ENCODE results near the gene IWS1. TPM values are rescaled to one million over a fixed set of nuclear protein-coding genes. Genes with fewer than 3 reads are reported as not detected.

IWS1 gene
- total and polyA plus RNA-seq, 10 of the 15 experiments (the other 5 are each of a cell fraction or from before 2014, with no cell fraction given) = 21.9 to 68.9 (median 45.8) TPM

GRCh38 chr2:127527001-127527804, 914 bp upstream of the IWS1 start:
- no peaks in the 10 kb centered on the region for H3K27me3 ChIP-seq (replicated peaks in 1 of 2; ENCODE audit: control insufficient read depth in 2 of 2, insufficient read depth in 2 of 2, low read length in 1 of 2)
- RAD21 ChIA-PET (ENCODE audit: unreplicated experiment) = interaction anchor here (0.6 to 2.0 kb wide), 7 partner anchors 37 to 175 kb away, joined by 3 to 15 read pairs (median 3); no protein-coding TSS in a partner anchor
- CTCF ChIA-PET = interaction anchor here (1.0 to 1.8 kb wide), 6 partner anchors 10 to 105 kb away, joined by 3 to 10 read pairs (median 4); no protein-coding TSS in a partner anchor
- H3K4me3 ChIP-seq = peak overlapping the region; percentile 93
- no peaks in the 10 kb centered on the region; the same call in 1 of the 2 replicates for H4K20me1 ChIP-seq (ENCODE audit: control insufficient read depth, insufficient read depth)
- H3K9ac ChIP-seq (ENCODE audit: control insufficient read depth, insufficient read depth, low read length) = peak overlapping the region; percentile 92
- peaks cover 39% of the 10 kb centered on the region for H3K79me2 ChIP-seq (ENCODE audit: control insufficient read depth, insufficient read depth, low read length)
- BruUV-seq (replicated peaks) = no TSS peak
- H3K27ac ChIP-seq (ENCODE audit: control insufficient read depth, insufficient read depth) = peak overlapping the region; percentile 83
- no peaks in the 10 kb centered on the region for H3K9me3 ChIP-seq (replicated peaks; ENCODE audit: control insufficient read depth, insufficient read depth, low read length)
- POLR2A ChIA-PET = interaction anchor here (0.7 to 1.3 kb wide), 5 partner anchors 12 to 174 kb away, joined by 3 to 8 read pairs (median 3); partner anchors contain the start of gene SFT2D3
- SMC1A ChIA-PET (ENCODE audit: uncharacterized antibody, unreplicated experiment) = interaction anchor here (0.7 to 2.9 kb wide), 10 partner anchors 20 to 142 kb away, joined by 3 to 15 read pairs (median 4); no protein-coding TSS in a partner anchor
- TF ChIP-seq ATF7 (IDR thresholded peaks at IDR 0.05; ENCODE audit: low read depth) = no peak
- peak; percentile 78 for TF ChIP-seq PKNOX1 (IDR thresholded peaks at IDR 0.05)
- TF ChIP-seq BHLHE40 (IDR thresholded peaks at IDR 0.05; ENCODE audit: borderline replicate concordance in 1 of 2, low read depth in 2 of 2, low read length in 1 of 2) = no peak; a peak in 2 of 4 replicates
- no peak for TF ChIP-seq EGR1 (IDR thresholded peaks at IDR 0.05; ENCODE audit: borderline replicate concordance in 1 of 2, low read depth in 2 of 2, low read length in 2 of 2)
- TF ChIP-seq KDM1A (IDR thresholded peaks at IDR 0.05; ENCODE audit: borderline replicate concordance) = no peak
- no peak for TF ChIP-seq USF1 (IDR thresholded peaks at IDR 0.05; ENCODE audit: borderline replicate concordance, extremely low read length, insufficient read depth, low read depth, low read length)
- no peak for TF ChIP-seq NR2C1 (IDR thresholded peaks at IDR 0.05)
- TF ChIP-seq CHD4 (IDR thresholded peaks at IDR 0.05) = 0 out of 2 replicates have a peak, but pooled peaks have one; percentile 1
- no peak for TF ChIP-seq RB1 (IDR thresholded peaks at IDR 0.05; ENCODE audit: borderline replicate concordance)
- no peak for TF ChIP-seq RCOR1 (conservative IDR thresholded peaks at IDR 0.05; ENCODE audit: low read depth, low read length)
- TF ChIP-seq STAT3 (IDR thresholded peaks at IDR 0.05; ENCODE audit: low read depth, low read length) = no peak
- TF ChIP-seq TCF7 (IDR thresholded peaks at IDR 0.05; ENCODE audit: borderline replicate concordance) = no peak
- peak; percentile 91 for TF ChIP-seq MTA3 (IDR thresholded peaks at IDR 0.05; ENCODE audit: borderline replicate concordance, low read length)
- TF ChIP-seq IRF3 (IDR thresholded peaks at IDR 0.05) = no peak
- no peak for TF ChIP-seq BMI1 (IDR thresholded peaks at IDR 0.05; ENCODE audit: borderline replicate concordance)
- TF ChIP-seq SIN3A (IDR thresholded peaks at IDR 0.05; ENCODE audit: low read depth, low read length) = 0 out of 2 replicates have a peak, but pooled peaks have one; percentile 10
- no peak for TF ChIP-seq BCL11A (IDR thresholded peaks at IDR 0.05; ENCODE audit: low read depth, low read length)
- 0 out of 2 replicates have a peak, but pooled peaks have one; percentile 3 for TF ChIP-seq ATF3 (IDR thresholded peaks at IDR 0.05; ENCODE audit: borderline replicate concordance, extremely low read depth, low read depth, low read length)
- no peak for TF ChIP-seq POLR2AphosphoS5 (IDR thresholded peaks at IDR 0.05; ENCODE audit: low read length)
- TF ChIP-seq NFIC (IDR thresholded peaks at IDR 0.05; ENCODE audit: low read depth, low read length) = no peak
- in situ Hi-C loops (cut with MboI) = no loop called here
- peaks cover 0 to 10% of the 10 kb centered on the region in 2 experiments; a peak in 1 of 4 replicates for H3K36me3 ChIP-seq (ENCODE audit: control insufficient read depth in 2 of 2, insufficient read depth in 2 of 2, low read length in 1 of 2)
- intact Hi-C loops (cut with micrococcal nuclease; ENCODE audit: unreplicated experiment) = loop anchor here (5.0 to 10.0 kb wide), 3 partner anchors 120 to 278 kb away; partner anchors contain the start of genes GPR17 and SFT2D3
- peak overlapping the region; percentile 79 for H3K4me2 ChIP-seq (ENCODE audit: control insufficient read depth, insufficient read depth)
- FAIRE-seq (no peak), ATAC-seq (peak; percentile 13), DNase-seq (ENCODE audit: low read depth, low spot score) (no peak)
- no peaks in the 10 kb centered on the region for H3K4me1 ChIP-seq (ENCODE audit: control insufficient read depth, insufficient read depth, low read length)
- H2AFZ ChIP-seq (ENCODE audit: control insufficient read depth, low read depth, low read length) = peak overlapping the region; percentile 91
- 22% methylated on average over 13 of the region's 13 CpGs for WGBS (ENCODE audit: insufficient coverage, insufficient replicate concordance, low lambda C conversion rate, missing lambda C conversion rate)

Data from GM12878 (cell line).